ENCODE results near the gene ZMYND8. TPM values are rescaled to one million over a fixed set of nuclear protein-coding genes. Genes with fewer than 3 reads are reported as not detected.
"Not testable (repeated sequence)": the region's sequence is repeated elsewhere in the genome, so short reads cannot be mapped to it uniquely, and the experiment has no call there.

Gene ZMYND8
- polyA plus RNA-seq, 4 donors: 9.2 to 27.1 (median 16.3) TPM

GRCh38 chr20:47211036-47211435, 145.5 kb downstream of the ZMYND8 start:
- WGBS, 3 donors: 96 to 98% (median 97%) methylated on average over 7 of the region's 7 CpGs
- no peak for FAIRE-seq
- H3K27ac ChIP-seq (ENCODE audit: low read depth in 1 of 3, low read length in 2 of 3): no peak overlapping the region

DNA sequence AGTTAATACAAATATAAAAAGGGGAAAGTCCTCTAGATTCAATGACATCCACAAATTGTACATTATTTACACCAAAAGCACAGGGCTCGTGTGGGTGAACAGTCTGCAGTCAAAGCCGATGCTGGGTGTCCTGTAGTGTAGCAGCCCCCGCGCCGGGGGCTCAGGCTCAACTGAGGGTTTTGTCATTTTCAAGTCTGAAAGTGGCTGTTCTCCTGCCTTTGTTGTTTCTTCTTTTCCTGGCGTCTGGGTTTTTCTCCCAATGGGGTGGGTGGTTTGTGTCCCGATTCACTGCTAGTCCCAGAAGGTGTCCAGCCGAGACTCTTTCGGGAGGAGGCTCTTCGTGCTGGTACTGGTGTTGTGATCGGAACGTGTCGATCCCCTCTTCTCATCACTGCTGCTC, 146.0 kb downstream of the ZMYND8 start:
- no peaks in the 10 kb centered on the region for H3K4me1 ChIP-seq (ENCODE audit: control insufficient read depth in 3 of 3, insufficient read depth in 2 of 3, low read depth in 1 of 3, low read length in 2 of 3)
- no peak overlapping the region for H3K27ac ChIP-seq (ENCODE audit: low read depth in 1 of 3, low read length in 2 of 3)
- no peaks in the 10 kb centered on the region for H3K27me3 ChIP-seq (ENCODE audit: control insufficient read depth in 3 of 3, insufficient read depth in 3 of 3, low read length in 3 of 3)
- WGBS, 3 donors: 95 to 96% (median 96%) methylated on average over 13 of the region's 13 CpGs
- no peak for FAIRE-seq
- peaks cover 0 to 2% of the 10 kb centered on the region in 2 donors for H3K9me3 ChIP-seq (ENCODE audit: control insufficient read depth in 2 of 2, insufficient read depth in 1 of 2, low read depth in 1 of 2, low read length in 1 of 2)
- no peak for DNase-seq
- peaks cover 11 to 52% (median 31%) of the 10 kb centered on the region in 3 donors for H3K36me3 ChIP-seq (ENCODE audit: control insufficient read depth in 3 of 3, insufficient read depth in 2 of 3, low read depth in 1 of 3, low read length in 3 of 3)
- H3K4me3 ChIP-seq (ENCODE audit: low read depth in 1 of 3, low read length in 3 of 3): no peak overlapping the region

More at GRCh38 chr20:47211036-47211435, 145.5 kb downstream of the ZMYND8 start:
- Histone ChIP-seq H3K36me3 (ENCODE audit: control insufficient read depth in 3 of 3, insufficient read depth in 2 of 3, low read depth in 1 of 3, low read length in 3 of 3) (peaks cover 11 to 58% (median 33%) of the 10 kb centered on the region in 3 donors), H3K27me3 (ENCODE audit: control insufficient read depth in 3 of 3, insufficient read depth in 3 of 3, low read length in 3 of 3) (no peaks in the 10 kb centered on the region), H3K9me3 (ENCODE audit: control insufficient read depth in 2 of 2, insufficient read depth in 1 of 2, low read depth in 1 of 2, low read length in 1 of 2) (peaks cover 0 to 2% of the 10 kb centered on the region in 2 donors), H3K4me3 (ENCODE audit: low read depth in 1 of 3, low read length in 3 of 3) (no peak overlapping the region), H3K4me1 (ENCODE audit: control insufficient read depth in 3 of 3, insufficient read depth in 2 of 3, low read depth in 1 of 3, low read length in 2 of 3) (no peaks in the 10 kb centered on the region)
- no peak for DNase-seq

GRCh38 chr20:47209982-47210381, 146.5 kb downstream of the ZMYND8 start:
- no peak overlapping the region for H3K4me3 ChIP-seq (ENCODE audit: low read depth in 1 of 3, low read length in 3 of 3)
- WGBS, 3 donors: 94 to 98% (median 94%) methylated on average over 17 of the region's 17 CpGs
- H3K27me3 ChIP-seq (ENCODE audit: control insufficient read depth in 3 of 3, insufficient read depth in 3 of 3, low read length in 3 of 3): no peaks in the 10 kb centered on the region
- H3K9me3 ChIP-seq (ENCODE audit: control insufficient read depth in 2 of 2, insufficient read depth in 1 of 2, low read depth in 1 of 2, low read length in 1 of 2): peaks cover 0 to 2% of the 10 kb centered on the region in 2 donors
- H3K27ac ChIP-seq (ENCODE audit: low read depth in 1 of 3, low read length in 2 of 3): no peak overlapping the region
- H3K36me3 ChIP-seq (ENCODE audit: control insufficient read depth in 3 of 3, insufficient read depth in 2 of 3, low read depth in 1 of 3, low read length in 3 of 3): peaks cover 11 to 50% (median 31%) of the 10 kb centered on the region in 3 donors
- FAIRE-seq: no peak
- H3K4me1 ChIP-seq (ENCODE audit: control insufficient read depth in 3 of 3, insufficient read depth in 2 of 3, low read depth in 1 of 3, low read length in 2 of 3): no peaks in the 10 kb centered on the region
- no peak for DNase-seq

DNA sequence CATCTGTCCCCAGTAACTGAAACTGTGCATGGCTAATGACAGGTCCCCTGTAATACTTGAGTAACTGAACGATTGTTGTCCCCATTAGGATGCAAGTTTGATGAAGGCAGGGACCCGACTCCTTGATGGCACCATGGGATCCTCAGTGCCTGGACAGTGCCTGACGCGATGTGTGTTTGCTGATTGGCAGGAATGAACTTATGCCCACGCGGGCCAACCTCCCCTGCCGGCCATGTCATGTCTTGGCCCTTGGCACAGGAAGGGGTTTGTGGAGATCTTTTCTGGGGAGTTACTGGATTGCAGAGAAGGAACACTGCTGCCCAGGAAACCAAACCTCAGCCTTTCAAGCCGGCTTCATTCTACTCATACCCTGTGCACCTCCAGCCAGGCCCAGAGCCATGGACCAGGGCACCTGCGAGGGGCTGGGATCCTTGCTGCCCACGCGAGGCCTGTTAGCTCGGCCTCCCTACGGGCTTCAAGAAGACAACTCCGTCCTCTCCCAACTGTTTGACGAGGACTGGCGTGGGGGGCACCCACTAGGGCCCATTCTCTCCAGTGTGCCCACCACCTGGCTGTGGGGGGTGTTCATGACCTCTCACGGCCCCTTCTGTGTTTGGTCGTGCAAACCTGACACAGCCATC, 147.8 kb downstream of the ZMYND8 start:
- H3K27me3 ChIP-seq (ENCODE audit: control insufficient read depth in 3 of 3, insufficient read depth in 3 of 3, low read length in 3 of 3): no peaks in the 10 kb centered on the region
- H3K27ac ChIP-seq (ENCODE audit: low read depth in 1 of 3, low read length in 2 of 3): no peak overlapping the region
- no peak for DNase-seq
- WGBS, 3 donors: 93 to 97% (median 95%) methylated on average over 18 of the region's 18 CpGs
- H3K4me1 ChIP-seq (ENCODE audit: control insufficient read depth in 3 of 3, insufficient read depth in 2 of 3, low read depth in 1 of 3, low read length in 2 of 3): no peaks in the 10 kb centered on the region
- peaks cover 11 to 40% (median 26%) of the 10 kb centered on the region in 3 donors for H3K36me3 ChIP-seq (ENCODE audit: control insufficient read depth in 3 of 3, insufficient read depth in 2 of 3, low read depth in 1 of 3, low read length in 3 of 3)
- no peak overlapping the region for H3K4me3 ChIP-seq (ENCODE audit: low read depth in 1 of 3, low read length in 3 of 3)
- H3K9me3 ChIP-seq (ENCODE audit: control insufficient read depth in 2 of 2, insufficient read depth in 1 of 2, low read depth in 1 of 2, low read length in 1 of 2): peaks cover 0 to 2% of the 10 kb centered on the region in 2 donors
- no peak for FAIRE-seq

DNA sequence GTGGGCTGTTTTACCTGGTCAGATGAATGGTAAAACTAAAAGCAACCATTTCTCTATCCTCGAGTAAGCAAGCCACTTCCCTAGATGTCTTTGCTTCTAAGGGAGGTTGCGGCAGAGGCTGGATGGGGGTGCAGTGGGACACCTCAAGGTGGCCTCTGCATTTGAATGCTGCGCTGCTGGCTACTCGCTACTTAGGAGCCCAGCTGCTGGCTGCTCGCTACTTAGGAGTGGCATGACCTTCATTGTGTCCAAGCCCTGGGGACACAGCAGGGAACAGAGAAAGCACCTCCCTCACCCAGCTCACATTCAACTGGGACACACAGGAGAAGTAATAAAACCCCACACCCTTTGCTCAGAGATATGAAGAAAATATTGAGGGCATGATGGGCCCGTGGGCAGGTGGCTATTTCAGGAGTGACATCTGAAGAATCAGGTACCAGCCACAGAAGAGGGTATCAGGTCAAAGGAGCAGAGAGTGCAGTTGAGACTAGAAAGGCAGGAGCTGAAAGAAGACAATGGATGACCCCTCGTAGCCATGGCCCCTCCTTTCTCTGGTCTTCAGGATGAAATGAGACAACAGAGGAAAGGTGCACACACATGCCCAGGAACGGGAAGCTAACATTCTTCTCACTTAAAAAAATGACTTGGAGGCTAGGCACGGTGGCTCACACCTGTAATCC, 149.4 kb downstream of the ZMYND8 start:
- Histone ChIP-seq H3K9me3 (ENCODE audit: control insufficient read depth in 2 of 2, insufficient read depth in 1 of 2, low read depth in 1 of 2, low read length in 1 of 2) (peaks cover 0 to 3% of the 10 kb centered on the region in 2 donors), H3K27me3 (ENCODE audit: control insufficient read depth in 3 of 3, insufficient read depth in 3 of 3, low read length in 3 of 3) (no peaks in the 10 kb centered on the region), H3K4me3 (ENCODE audit: low read depth in 1 of 3, low read length in 3 of 3) (no peak overlapping the region), H3K36me3 (ENCODE audit: control insufficient read depth in 3 of 3, insufficient read depth in 2 of 3, low read depth in 1 of 3, low read length in 3 of 3) (peaks cover 6 to 31% (median 21%) of the 10 kb centered on the region in 3 donors), H3K27ac (ENCODE audit: low read depth in 1 of 3, low read length in 2 of 3) (no peak overlapping the region), H3K4me1 (ENCODE audit: control insufficient read depth in 3 of 3, insufficient read depth in 2 of 3, low read depth in 1 of 3, low read length in 2 of 3) (no peaks in the 10 kb centered on the region)
- FAIRE-seq: no peak
- 69 to 78% (median 73%) methylated on average over 9 of the region's 9 CpGs for WGBS, 3 donors
- no peak for DNase-seq

DNA sequence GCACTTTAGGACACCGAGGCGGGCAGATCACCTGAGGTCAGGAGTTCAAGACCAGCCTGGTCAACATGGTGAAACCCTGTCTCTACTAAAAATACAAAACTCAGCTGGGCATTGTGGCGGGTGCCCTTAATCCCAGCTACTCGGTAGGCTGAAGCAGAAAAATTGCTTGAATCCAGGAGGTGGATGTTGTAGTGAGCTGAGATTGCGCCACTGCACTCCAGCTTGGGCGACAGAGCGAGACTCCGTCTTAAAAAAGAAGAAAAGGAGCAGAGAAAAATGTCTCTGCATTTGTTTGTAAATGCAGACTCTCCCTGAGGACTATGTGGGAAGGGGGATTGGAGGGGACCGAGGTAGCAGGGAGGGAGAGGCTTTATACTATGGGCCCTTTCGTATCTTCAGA, 149.9 kb downstream of the ZMYND8 start:
- not testable (repeated sequence) for H3K4me3 ChIP-seq (ENCODE audit: low read depth in 1 of 3, low read length in 3 of 3); H3K27ac ChIP-seq (ENCODE audit: low read depth in 1 of 3, low read length in 2 of 3); DNase-seq; H3K27me3 ChIP-seq (ENCODE audit: control insufficient read depth in 3 of 3, insufficient read depth in 3 of 3, low read length in 3 of 3); H3K4me1 ChIP-seq (ENCODE audit: control insufficient read depth in 3 of 3, insufficient read depth in 2 of 3, low read depth in 1 of 3, low read length in 2 of 3); H3K9me3 ChIP-seq (ENCODE audit: control insufficient read depth in 2 of 2, insufficient read depth in 1 of 2, low read depth in 1 of 2, low read length in 1 of 2); FAIRE-seq
- WGBS, 3 donors: 87 to 93% (median 89%) methylated on average over 10 of the region's 10 CpGs
- H3K36me3 ChIP-seq (ENCODE audit: control insufficient read depth in 3 of 3, insufficient read depth in 2 of 3, low read depth in 1 of 3, low read length in 3 of 3): peaks cover 3 to 25% (median 15%) of the 10 kb centered on the region in 3 donors

DNA sequence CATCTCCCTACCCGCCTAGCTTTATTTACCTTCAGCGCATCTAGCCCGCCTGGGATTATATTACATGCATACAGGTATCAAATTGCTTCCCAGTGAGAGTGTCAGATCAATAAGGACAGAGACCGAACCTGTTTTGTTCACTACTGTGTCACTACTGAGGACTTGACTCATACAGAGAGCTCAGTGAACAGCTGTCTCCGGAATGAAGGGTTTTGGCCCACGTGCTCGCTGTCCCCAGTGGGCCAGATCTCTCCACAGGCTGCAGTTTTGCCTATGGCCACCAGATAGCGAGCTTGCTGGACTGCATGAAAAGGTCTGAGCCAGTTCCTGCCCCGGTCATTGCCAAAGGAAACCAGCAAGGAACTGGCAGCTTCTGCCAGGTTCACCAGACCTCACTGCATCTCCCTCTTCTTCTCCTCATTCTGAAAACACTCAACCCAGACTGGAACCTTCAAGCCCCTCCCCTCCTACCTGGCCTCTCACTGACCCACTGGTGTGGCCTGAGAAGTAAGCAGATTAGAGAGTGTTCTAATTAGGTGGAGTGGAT, 150.8 kb downstream of the ZMYND8 start:
- DNase-seq: peak; percentile 63 to 64
- H3K4me1 ChIP-seq (ENCODE audit: control insufficient read depth in 3 of 3, insufficient read depth in 2 of 3, low read depth in 1 of 3, low read length in 2 of 3): peaks cover 0 to 3% (median 0%) of the 10 kb centered on the region in 3 donors
- H3K36me3 ChIP-seq (ENCODE audit: control insufficient read depth in 3 of 3, insufficient read depth in 2 of 3, low read depth in 1 of 3, low read length in 3 of 3): peaks cover 3 to 18% (median 10%) of the 10 kb centered on the region in 3 donors
- no peaks in the 10 kb centered on the region for H3K27me3 ChIP-seq (ENCODE audit: control insufficient read depth in 3 of 3, insufficient read depth in 3 of 3, low read length in 3 of 3)
- no peak for FAIRE-seq
- peaks cover 0 to 3% of the 10 kb centered on the region in 2 donors for H3K9me3 ChIP-seq (ENCODE audit: control insufficient read depth in 2 of 2, insufficient read depth in 1 of 2, low read depth in 1 of 2, low read length in 1 of 2)
- WGBS, 3 donors: 47 to 56% (median 52%) methylated on average over 9 of the region's 9 CpGs
- no peak overlapping the region for H3K4me3 ChIP-seq (ENCODE audit: low read depth in 1 of 3, low read length in 3 of 3)
- no peak overlapping the region for H3K27ac ChIP-seq (ENCODE audit: low read depth in 1 of 3, low read length in 2 of 3)

- 88 to 98% (median 93%) methylated on average over 11 of the region's 11 CpGs for WGBS, 3 donors
- not testable (repeated sequence) for FAIRE-seq; H3K27ac ChIP-seq (ENCODE audit: low read depth in 1 of 3, low read length in 2 of 3); H3K4me1 ChIP-seq (ENCODE audit: control insufficient read depth in 3 of 3, insufficient read depth in 2 of 3, low read depth in 1 of 3, low read length in 2 of 3); DNase-seq; H3K4me3 ChIP-seq (ENCODE audit: low read depth in 1 of 3, low read length in 3 of 3); H3K27me3 ChIP-seq (ENCODE audit: control insufficient read depth in 3 of 3, insufficient read depth in 3 of 3, low read length in 3 of 3); H3K9me3 ChIP-seq (ENCODE audit: control insufficient read depth in 2 of 2, insufficient read depth in 1 of 2, low read depth in 1 of 2, low read length in 1 of 2)
- peaks cover 3 to 11% (median 4%) of the 10 kb centered on the region in 3 donors for H3K36me3 ChIP-seq (ENCODE audit: control insufficient read depth in 3 of 3, insufficient read depth in 2 of 3, low read depth in 1 of 3, low read length in 3 of 3)
Measured at GRCh38 chr20:47204850-47205122, 151.7 kb downstream of the ZMYND8 start.
